GM23248 (cell line): ENCODE measurements around the gene PDE3B.

ENCODE experiments used
- EZH2 ChIP-seq: fragments of 200-600 bp; sonication (generic); IDR thresholded peaks from 2 replicates; pipeline ENCODE4 v1.6.1; 2018; ENCODE audit warnings: antibody characterized with exemption, mild to moderate bottlenecking; ENCODE audit not compliant: insufficient read depth, poor library complexity, severe bottlenecking
- EZH2phosphoT487 ChIP-seq: fragments of 200-600 bp; sonication (generic); IDR thresholded peaks from 2 replicates; pipeline ENCODE4 v1.6.1; 2018; ENCODE audit warnings: antibody characterized with exemption, moderate library complexity, mild to moderate bottlenecking, low read depth; ENCODE audit not compliant: insufficient read depth

DNA sequence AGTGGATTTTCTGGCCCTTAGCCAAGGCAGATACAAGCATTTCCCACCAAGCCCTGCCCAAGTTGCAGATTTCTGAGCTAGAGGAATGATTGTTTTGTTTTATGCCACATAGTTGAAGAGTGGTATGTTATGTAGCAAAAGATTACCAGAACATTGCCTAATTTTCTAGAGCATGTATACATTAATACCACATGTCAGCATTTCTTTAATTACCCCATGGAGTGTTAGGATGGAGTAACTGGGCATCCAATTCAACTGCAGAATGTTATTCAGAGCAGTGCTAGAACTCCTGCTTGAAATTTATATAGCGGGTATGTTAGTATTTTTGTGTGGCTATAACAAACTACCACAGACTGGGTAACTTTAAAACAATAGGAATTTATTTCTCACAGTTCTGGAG, 272.8 kb downstream of the PDE3B start:
- TF ChIP-seq EZH2phosphoT487 = no peak
- TF ChIP-seq EZH2 = no peak
